ENCODE results near the gene PODXL2. TPM values are rescaled to one million over a fixed set of nuclear protein-coding genes. Genes with fewer than 3 reads are reported as not detected.

Gene PODXL2
- total RNA-seq, 1 donor from 2014 or later, result 28.9 TPM

DNA sequence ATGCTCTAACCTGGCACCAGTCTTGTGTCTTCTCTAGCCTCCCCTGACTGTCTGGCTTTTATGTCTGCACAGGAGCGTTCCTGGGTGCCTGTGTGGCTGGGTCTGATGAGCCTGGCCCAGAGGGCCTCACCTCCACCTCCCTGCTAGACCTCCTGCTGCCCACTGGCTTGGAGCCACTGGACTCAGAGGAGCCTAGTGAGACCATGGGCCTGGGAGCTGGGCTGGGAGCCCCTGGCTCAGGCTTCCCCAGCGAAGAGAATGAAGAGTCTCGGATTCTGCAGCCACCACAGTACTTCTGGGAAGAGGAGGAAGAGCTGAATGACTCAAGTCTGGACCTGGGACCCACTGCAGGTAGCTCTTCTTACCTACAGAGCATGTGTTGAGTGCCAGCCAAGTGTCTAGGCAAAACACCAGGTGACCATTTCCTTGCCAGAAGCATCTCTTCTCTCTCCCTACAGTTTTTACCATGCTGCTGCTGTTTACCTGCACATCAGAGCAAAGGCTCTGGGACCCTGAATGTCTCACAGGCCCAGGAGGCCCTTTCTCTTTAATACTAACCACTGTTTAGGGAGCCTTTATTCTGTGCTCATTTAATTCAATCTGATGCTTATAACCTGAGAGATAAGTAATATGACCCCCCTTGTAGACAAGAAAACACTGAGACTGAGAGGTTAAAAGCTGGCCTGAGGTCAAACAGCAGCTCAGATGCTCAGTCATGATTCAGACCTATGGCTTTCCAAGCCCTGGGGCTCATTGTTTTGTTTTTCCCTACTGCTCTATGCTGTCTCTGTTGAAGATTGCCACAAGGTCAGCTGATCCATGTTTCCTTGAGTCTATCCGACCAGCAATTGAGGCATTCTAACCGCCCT, 10.4 kb downstream of the PODXL2 start:
- no peak overlapping the region for H3K4me3 ChIP-seq (ENCODE audit: low read depth, low read length)
- no peak for TF ChIP-seq CTCF (conservative IDR thresholded peaks at IDR 0.05; ENCODE audit: low read depth, low read length)
- DNase-seq (ENCODE audit: low read depth), result peak; percentile 33

GRCh38 chr3:127640042-127640355, 11.0 kb downstream of the PODXL2 start:
- H3K4me3 ChIP-seq (ENCODE audit: low read depth, low read length), result no peak overlapping the region
- TF ChIP-seq CTCF (conservative IDR thresholded peaks at IDR 0.05; ENCODE audit: low read depth, low read length), result no peak
- no peak for DNase-seq (ENCODE audit: low read depth)

DNA sequence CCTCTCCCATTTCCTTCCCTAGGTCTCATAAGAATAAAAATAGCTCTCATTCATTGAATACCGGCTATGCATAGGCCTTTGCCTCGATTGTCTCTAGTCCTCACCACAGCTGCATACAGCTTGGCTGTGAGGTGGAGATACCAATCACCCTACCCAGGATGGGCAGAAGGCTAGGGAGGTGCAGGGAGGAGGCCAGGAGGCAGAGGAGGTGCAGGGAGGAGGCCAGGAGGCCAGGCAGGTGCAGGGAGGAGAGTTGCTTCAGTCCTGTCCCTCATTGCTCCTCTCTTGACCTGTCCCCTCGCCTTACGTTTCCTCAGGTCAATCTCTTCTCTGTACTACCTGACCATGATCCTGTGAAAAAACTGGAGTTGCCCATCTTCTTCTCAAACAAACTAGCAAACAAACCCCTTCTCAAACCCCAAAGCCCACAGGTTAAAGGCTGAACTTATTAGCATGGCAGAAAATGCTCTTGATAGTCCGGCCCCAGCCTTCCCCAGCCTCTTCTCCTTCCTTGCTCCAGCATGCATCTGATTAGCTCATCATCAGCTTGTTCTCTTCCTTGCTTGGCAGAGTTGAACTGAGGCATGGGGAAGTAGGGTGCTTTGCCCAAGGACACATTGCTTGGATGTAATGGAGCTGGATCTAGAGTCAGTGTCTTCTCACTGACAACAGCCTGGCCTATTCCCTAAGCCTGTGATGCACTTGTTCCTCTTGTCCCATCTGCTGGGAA, 15.8 kb downstream of the PODXL2 start:
- no peak for TF ChIP-seq CTCF (conservative IDR thresholded peaks at IDR 0.05; ENCODE audit: low read depth, low read length)
- no peak overlapping the region for H3K4me3 ChIP-seq (ENCODE audit: low read depth, low read length)
- DNase-seq (ENCODE audit: low read depth), result no peak

DNA sequence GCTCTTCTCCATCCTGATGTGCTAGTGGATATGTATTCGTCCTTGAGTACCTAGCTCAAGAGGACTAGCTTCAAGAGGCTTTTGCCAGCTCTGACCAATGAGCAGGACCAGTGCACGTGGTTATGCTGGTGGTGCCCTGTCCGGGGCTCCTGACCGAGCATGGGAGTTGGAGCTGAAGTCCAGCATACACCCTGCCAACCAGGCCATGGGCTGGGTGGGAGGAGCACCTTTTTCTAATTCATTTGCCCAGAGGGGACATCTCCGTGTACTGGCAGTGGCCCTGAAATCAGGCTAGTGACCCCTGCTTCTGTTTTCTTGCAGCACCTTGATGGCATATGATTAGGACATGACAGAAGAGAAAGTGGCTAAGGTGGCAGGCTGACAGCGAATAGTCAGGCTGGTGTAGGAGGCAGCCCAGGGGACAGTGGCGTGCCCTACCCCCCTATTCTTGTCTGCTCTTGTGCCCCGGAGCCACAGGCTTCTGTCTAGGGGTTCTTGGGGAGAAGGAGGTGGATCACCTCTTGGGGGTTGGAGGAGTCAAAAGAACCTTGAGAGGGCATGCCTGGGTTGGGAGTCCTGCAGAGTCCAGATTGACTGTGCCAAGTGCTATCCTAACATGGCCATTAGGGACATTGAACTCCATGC, 16.5 kb downstream of the PODXL2 start:
- TF ChIP-seq CTCF (conservative IDR thresholded peaks at IDR 0.05; ENCODE audit: low read depth, low read length), result no peak
- DNase-seq (ENCODE audit: low read depth), result no peak
- no peak overlapping the region for H3K4me3 ChIP-seq (ENCODE audit: low read depth, low read length)

GRCh38 chr3:127646501-127647046, 17.6 kb downstream of the PODXL2 start:
- TF ChIP-seq CTCF (conservative IDR thresholded peaks at IDR 0.05; ENCODE audit: low read depth, low read length), result no peak
- no peak overlapping the region for H3K4me3 ChIP-seq (ENCODE audit: low read depth, low read length)
- DNase-seq (ENCODE audit: low read depth), result no peak

- peak; percentile 50 for DNase-seq (ENCODE audit: low read depth)
- no peak overlapping the region for H3K4me3 ChIP-seq (ENCODE audit: low read depth, low read length)
- no peak for TF ChIP-seq CTCF (conservative IDR thresholded peaks at IDR 0.05; ENCODE audit: low read depth, low read length)
Measured at GRCh38 chr3:127647166-127647844, 18.3 kb downstream of the PODXL2 start.
